Heart right ventricle (tissue), 16 donors: ENCODE results near the gene SLC36A1. TPM values are rescaled to one million over a fixed set of nuclear protein-coding genes. Genes with fewer than 3 reads are reported as not detected.

Source experiments
- ATAC-seq, 8 donors: fragments of 200-7000 bp; cut with Tn5 transposase; one replicate each; pipeline ENCODE4 v1.9.1; 2020; ENCODE audit warnings: mild to moderate bottlenecking in 8 of 8, moderate library complexity in 8 of 8, moderate number of reproducible peaks in 1 of 8
- DNase-seq, 2 donors: peaks; one replicate each; pipeline ENCODE4 v3.0.0-alpha.2; 2020
- H3K27ac ChIP-seq, 10 donors: fragments of 200-600 bp; sonication (generic) in 2 of 10; one replicate each; pipeline versions ENCODE4 v1.5.0 to v1.8.0; 2020 to 2022; ENCODE audit warnings: mild to moderate bottlenecking in 3 of 10
- H3K27me3 ChIP-seq, 7 donors: fragments of 200-600 bp; one replicate each; pipeline ENCODE4 v1.8.0; 2021 to 2022; ENCODE audit warnings: mild to moderate bottlenecking in 2 of 7
- H3K36me3 ChIP-seq, 9 donors: fragments of 200-600 bp; sonication (generic) in 1 of 9; one replicate each; pipeline versions ENCODE4 v1.5.0 to v1.8.0; 2020 to 2022; ENCODE audit warnings: mild to moderate bottlenecking in 2 of 9
- H3K4me1 ChIP-seq, 9 donors: fragments of 200-600 bp; sonication (generic) in 1 of 9; one replicate each; pipeline versions ENCODE4 v1.5.0 to v1.8.0; 2020 to 2022; ENCODE audit warnings: mild to moderate bottlenecking in 4 of 9
- H3K4me3 ChIP-seq, 10 donors: fragments of 200-600 bp; sonication (generic) in 2 of 10; one replicate each; pipeline versions ENCODE4 v1.5.0 to v1.8.0; 2020 to 2022; ENCODE audit warnings: mild to moderate bottlenecking in 7 of 10, moderate library complexity in 2 of 10
- H3K9me3 ChIP-seq, 11 donors: fragments of 200-600 bp in 10 of 11; sonication (generic) in 2 of 11; one replicate each; pipeline versions ENCODE4 v1.5.0 to v1.8.0; 2013 to 2022; ENCODE audit warnings: mild to moderate bottlenecking in 2 of 11, control low read depth in 1 of 11, moderate library complexity in 1 of 11
- CTCF ChIP-seq, 9 donors: fragments of 200-600 bp; sonication (generic) in 2 of 9; IDR thresholded peaks; one replicate each; pipeline versions ENCODE4 v1.5.0 to v1.8.0; 2021 to 2022; ENCODE audit warnings: antibody characterized with exemption in 9 of 9, mild to moderate bottlenecking in 5 of 9, moderate library complexity in 1 of 9
- WGBS, 2 donors: extraction: QIAGEN DNeasy Blood & Tissue Kit; methylation state at CpG; one replicate each; pipeline ENCODE4 v1.1.7; 2013; ENCODE audit warnings: inconsistent platforms in 1 of 2; 5-methylcytosine and 5-hydroxymethylcytosine counted together
- intact Hi-C, 10 donors: fragments of 100-400 bp; cut with DNase I; formaldehyde crosslinking; loops; one replicate each; pipeline versions ENCODE4 v1.11.1 to v1.14.2; 2022
- polyA plus RNA-seq, 2 donors: library from polyadenylated mRNA; stranded (reverse); fragments of 200-250 nt; gene quantifications; one replicate each; pipeline ENCODE4 v1.2.3, GENCODE V29; 2013
- total RNA-seq, 10 donors: library from RNA; stranded (reverse); fragmentation: NEBNext Ultra II Directional in 3 of 10; extraction: Animal tissue kit (Norgen Biotek cat#: 25700) in 3 of 10; gene quantifications; one replicate each; pipeline versions ENCODE4 v1.2.1 to v1.2.4, GENCODE V29; 2021 to 2023
- donor health status: Arrhythmogenic right ventricular cardiomyopathy.
- donor health status: ischemic (EF 13 %, LVEDD 7.1; RV severe dilation, severe dysfunction).
- donor health status: healthy with polysubstance abuse.
- donor health status: DM: no; HTN: yes; CAD: no.
- donor health status: DM: no; HTN: no; CAD: no.
- donor health status: ischemic (EF 25% LVEDD 6.9; RV normal size, moderate dysfunction).
- donor health status: ischemic (EF 25% LVEDD 5.7; RV mildly dilated, moderate dysfunction).
- donor health status: healthy.
- donor health status: DM: yes; HTN: yes; CAD: no.
- donor health status: Ischemic cardiomyopathy.
- donor health status: ischemic (EF 35%, LVEDD 5.7; RV mildly dilated, moderate dysfunction).
- donor health status: nonischemic (EF 11% LVEDD 7.7; RV severe dilation, severe dysfunction).
- donor health status: DM: yes; HTN: yes; CAD: no.
- donor health status: PGD.
- donor health status: ischemic (EF 29% LVEDD 5.4; RV normal size, mild dysfunction).
- donor health status: nonischemic (EF 23%, LVEDD 6.1; RV moderate dilation, normal function).

SLC36A1 gene
- total and polyA plus RNA-seq, 12 donors = 0.94 to 15.3 (median 2.6) TPM

DNA sequence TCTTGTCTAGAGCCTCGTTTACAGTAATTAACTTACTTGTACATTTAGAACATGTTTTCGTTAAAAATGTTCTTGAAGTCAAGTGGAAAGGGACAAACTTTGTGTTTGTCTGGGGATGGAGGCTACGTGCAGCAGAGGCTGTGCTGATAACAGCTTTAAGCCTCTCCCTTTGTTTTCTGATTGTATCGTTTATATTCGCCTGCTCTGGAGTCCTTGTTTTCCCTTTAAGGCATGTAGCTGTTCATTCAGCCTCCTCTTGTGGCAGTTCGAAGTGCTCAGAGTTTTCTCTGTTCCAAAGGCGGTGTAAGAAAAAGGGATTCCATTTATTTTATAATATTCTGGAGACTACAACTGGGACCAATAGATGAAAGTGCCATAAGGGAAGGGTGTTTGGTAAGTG, 1.9 kb downstream of the SLC36A1 start:
- Histone ChIP-seq H3K9me3 (no peaks in the 10 kb centered on the region), H3K36me3 (peaks cover 0 to 16% (median 0%) of the 10 kb centered on the region in 9 donors), H3K4me1 (peaks cover 0 to 30% (median 14%) of the 10 kb centered on the region in 9 donors), H3K4me3 (peak overlapping the region in 1 of 10 donors; percentile 83), H3K27me3 (peaks cover 0 to 7% (median 5%) of the 10 kb centered on the region in 7 donors), H3K27ac (no peak overlapping the region)
- no peak for ATAC-seq
- DNase-seq = no peak
- no peak for TF ChIP-seq CTCF (IDR thresholded peaks at IDR 0.05)
- WGBS, 2 donors = 59 to 63% methylated on average over 7 of the region's 7 CpGs
- intact Hi-C loops = loop anchor here in 9 of 10 donors (5.0 to 10.0 kb wide), 5 partner anchors 53 to 296 kb away; no protein-coding TSS in a partner anchor

DNA sequence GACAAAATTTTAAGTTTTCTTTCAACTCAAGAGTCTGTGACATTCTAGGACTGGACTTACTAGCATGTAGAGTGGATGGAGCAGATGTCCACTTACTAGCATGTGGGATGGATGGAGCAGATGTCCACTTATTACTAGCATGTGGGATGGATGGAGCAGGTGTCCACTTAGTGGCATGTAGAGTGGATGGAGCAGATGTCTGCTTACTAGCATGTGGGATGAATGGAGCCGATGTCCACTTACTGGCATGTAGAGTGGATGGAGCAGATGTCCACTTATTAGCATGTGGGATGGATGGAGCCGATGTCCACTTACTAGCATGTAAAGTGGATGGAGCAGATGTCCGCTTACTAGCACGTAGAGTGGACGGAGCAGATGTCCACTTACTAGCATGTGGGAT, 2.4 kb downstream of the SLC36A1 start:
- H3K27me3 ChIP-seq = peaks cover 0 to 7% (median 0%) of the 10 kb centered on the region in 7 donors
- H3K36me3 ChIP-seq = peaks cover 0 to 16% (median 0%) of the 10 kb centered on the region in 9 donors
- 98 to 100% methylated on average over 5 of the region's 5 CpGs for WGBS, 2 donors
- no peak for TF ChIP-seq CTCF (IDR thresholded peaks at IDR 0.05)
- DNase-seq = no peak
- no peak overlapping the region for H3K4me3 ChIP-seq
- peaks cover 0 to 30% (median 14%) of the 10 kb centered on the region in 9 donors for H3K4me1 ChIP-seq
- H3K27ac ChIP-seq = no peak overlapping the region
- no peaks in the 10 kb centered on the region for H3K9me3 ChIP-seq
- intact Hi-C loops = loop anchor here in 9 of 10 donors (5.0 to 10.0 kb wide), 6 partner anchors 47 to 295 kb away; no protein-coding TSS in a partner anchor
- no peak for ATAC-seq

DNA sequence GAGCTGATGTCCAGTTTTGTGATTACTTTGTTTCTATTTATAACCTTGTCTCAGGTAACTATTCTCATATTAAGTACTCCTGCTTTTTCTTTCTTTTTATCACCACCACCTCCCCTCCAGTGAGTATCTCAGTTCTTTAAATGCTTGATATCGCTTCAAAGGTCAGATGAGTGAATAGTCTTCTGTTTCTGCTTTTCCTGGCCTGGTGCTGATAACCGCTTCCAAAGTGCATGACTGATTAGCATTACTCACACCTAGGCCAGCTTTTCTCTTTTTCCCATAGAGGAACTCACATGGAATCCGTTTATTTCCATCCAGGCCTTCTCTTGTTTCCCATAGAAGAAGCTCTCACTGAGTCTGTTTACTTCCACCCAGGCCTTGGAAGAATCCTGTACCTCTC, 3.2 kb downstream of the SLC36A1 start:
- WGBS, 2 donors = 66 to 76% methylated on average over 3 of the region's 3 CpGs
- intact Hi-C loops = loop anchor here in 1 of 10 donors (5.0 kb wide), 1 partner anchor 47 kb away; no protein-coding TSS in a partner anchor
- Histone ChIP-seq H3K27me3 (peaks cover 0 to 7% (median 0%) of the 10 kb centered on the region in 7 donors), H3K36me3 (peaks cover 0 to 16% (median 0%) of the 10 kb centered on the region in 9 donors), H3K4me3 (no peak overlapping the region), H3K4me1 (peaks cover 0 to 30% (median 14%) of the 10 kb centered on the region in 9 donors), H3K27ac (no peak overlapping the region), H3K9me3 (no peaks in the 10 kb centered on the region)
- TF ChIP-seq CTCF (IDR thresholded peaks at IDR 0.05) = no peak
- no peak for ATAC-seq
- no peak for DNase-seq

- Histone ChIP-seq H3K27ac (no peak overlapping the region), H3K36me3 (peaks cover 0 to 16% (median 0%) of the 10 kb centered on the region in 9 donors), H3K9me3 (no peaks in the 10 kb centered on the region), H3K4me1 (peaks cover 0 to 30% (median 14%) of the 10 kb centered on the region in 9 donors), H3K27me3 (no peaks in the 10 kb centered on the region), H3K4me3 (no peak overlapping the region)
- intact Hi-C loops = loop anchor here in 1 of 10 donors (5.0 kb wide), 1 partner anchor 45 kb away; no protein-coding TSS in a partner anchor
- TF ChIP-seq CTCF (IDR thresholded peaks at IDR 0.05) = no peak
- ATAC-seq = no peak
- 84% methylated on average over 8 of the region's 8 CpGs for WGBS, 2 donors
- DNase-seq = no peak
Measured at GRCh38 chr5:151451626-151452520, 4.5 kb downstream of the SLC36A1 start.
